Breast epithelium (tissue), 3 donors: ENCODE measurements around the gene CNOT1.

Experiments used
- POLR2A ChIP-seq: fragments of 450-650 bp; IDR thresholded peaks from one replicate; pipeline ENCODE4 v1.6.1; 2016; ENCODE audit warnings: antibody characterized with exemption, mild to moderate bottlenecking, moderate library complexity
- POLR2AphosphoS5 ChIP-seq, 3 donors: sonication (generic); formaldehyde crosslinking; IDR thresholded peaks; one replicate each; pipeline ENCODE4 v1.6.1; 2017; ENCODE audit warnings: antibody characterized with exemption in 3 of 3
- TF ChIP-seq, protein P1 (sequence below), 3 donors: fragments of 450-650 bp; IDR thresholded peaks; one replicate each; pipeline ENCODE4 v1.5.1; 2016 to 2017; ENCODE audit warnings: antibody characterized with exemption in 3 of 3, mild to moderate bottlenecking in 3 of 3, moderate library complexity in 3 of 3

DNA sequence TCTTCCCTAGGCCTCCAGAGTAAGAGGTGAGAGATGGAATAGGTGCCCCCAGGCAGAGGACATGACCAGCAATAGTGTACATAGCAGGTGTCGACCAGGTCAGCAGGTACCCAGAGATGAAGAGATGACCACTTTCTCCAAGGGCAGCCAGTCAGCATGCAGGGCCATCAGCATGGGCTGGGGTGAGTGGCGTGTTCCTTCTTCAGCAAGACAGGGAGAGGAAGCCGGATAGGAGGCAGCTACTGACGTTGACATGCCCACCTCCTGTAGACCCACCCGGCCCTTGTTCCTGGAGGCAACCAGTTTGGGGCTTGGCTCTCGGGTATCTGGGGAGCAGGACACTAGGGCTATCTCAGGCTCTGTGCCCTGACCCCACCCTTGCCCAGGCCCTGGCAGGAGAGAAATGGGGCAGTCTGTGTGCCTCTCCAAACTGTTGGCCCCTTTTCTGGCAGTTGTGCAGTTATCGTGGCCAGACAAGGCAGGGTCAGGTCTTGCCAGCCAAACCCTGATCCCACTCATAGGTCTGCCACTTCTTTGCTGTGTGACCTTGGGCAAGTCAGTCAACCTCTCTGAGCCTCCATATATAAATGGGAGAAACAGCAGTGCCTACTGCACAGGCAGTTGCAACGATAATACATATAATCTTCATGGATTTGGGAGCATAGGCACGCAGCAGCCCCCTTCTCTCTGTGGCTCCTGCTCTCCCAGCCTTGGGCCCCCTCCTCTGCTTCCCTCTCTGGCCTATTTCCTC is 131.1 kb downstream of the CNOT1 start:
- TF ChIP-seq, protein P1, sequence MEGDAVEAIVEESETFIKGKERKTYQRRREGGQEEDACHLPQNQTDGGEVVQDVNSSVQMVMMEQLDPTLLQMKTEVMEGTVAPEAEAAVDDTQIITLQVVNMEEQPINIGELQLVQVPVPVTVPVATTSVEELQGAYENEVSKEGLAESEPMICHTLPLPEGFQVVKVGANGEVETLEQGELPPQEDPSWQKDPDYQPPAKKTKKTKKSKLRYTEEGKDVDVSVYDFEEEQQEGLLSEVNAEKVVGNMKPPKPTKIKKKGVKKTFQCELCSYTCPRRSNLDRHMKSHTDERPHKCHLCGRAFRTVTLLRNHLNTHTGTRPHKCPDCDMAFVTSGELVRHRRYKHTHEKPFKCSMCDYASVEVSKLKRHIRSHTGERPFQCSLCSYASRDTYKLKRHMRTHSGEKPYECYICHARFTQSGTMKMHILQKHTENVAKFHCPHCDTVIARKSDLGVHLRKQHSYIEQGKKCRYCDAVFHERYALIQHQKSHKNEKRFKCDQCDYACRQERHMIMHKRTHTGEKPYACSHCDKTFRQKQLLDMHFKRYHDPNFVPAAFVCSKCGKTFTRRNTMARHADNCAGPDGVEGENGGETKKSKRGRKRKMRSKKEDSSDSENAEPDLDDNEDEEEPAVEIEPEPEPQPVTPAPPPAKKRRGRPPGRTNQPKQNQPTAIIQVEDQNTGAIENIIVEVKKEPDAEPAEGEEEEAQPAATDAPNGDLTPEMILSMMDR (IDR thresholded peaks at IDR 0.05): no peak
- TF ChIP-seq POLR2AphosphoS5 (IDR thresholded peaks at IDR 0.05): no peak
- TF ChIP-seq POLR2A: no peak
